Aortic smooth muscle cell (primary cell): ENCODE data around the gene ACMSD. TPM values are rescaled to one million over a fixed set of nuclear protein-coding genes. Genes with fewer than 3 reads are reported as not detected.

Experiments
- total RNA-seq: library from RNA; depleted of rRNA; stranded (reverse); fragments of >200 nt; gene quantifications from 2 replicates; pipeline ENCODE4 v1.2.3, GENCODE V29; 2014

ACMSD gene
- total RNA-seq: not detected in 2 replicates

DNA sequence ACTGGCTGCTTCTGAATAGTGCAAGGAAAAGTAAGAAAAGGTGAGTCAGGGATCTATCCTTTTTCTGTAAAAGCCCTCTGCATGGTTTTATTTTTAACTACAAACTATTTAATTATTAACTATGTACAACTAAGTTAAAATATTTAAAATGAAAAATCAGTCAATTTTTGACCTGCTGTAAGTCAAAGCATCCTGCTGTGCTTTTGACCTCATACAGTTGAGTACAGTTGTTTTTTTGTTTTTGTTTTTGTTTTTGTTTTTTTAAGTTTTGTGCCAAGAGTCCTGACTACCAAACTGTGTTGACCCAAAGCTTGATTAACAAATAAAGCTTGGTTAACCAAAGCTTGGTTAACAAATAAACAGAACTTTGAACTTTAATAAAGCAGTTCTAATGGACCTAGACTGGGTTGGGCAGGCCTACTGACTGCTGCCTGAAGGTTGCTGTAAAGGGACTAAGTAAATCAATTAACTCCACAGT is at the start of gene ACMSD:
TSS of gene ACMSD (plus strand) at position 474 of the 478 bp plus-strand sequence. CDS start 67 bp downstream, outside the sequence.

GRCh38 chr2:134918526-134919340 is 80.3 kb downstream of the ACMSD start, which contains the start of gene CCNT2:
Gene CCNT2, plus strand, starts transcription at chr2:134918822. Its CDS starts 33 bp downstream, at chr2:134918855.

Other genes with a start within 250 kb of the ACMSD start
- 0.26 and 0.81 TPM in 2 replicates for gene TMEM163, start 119.6 kb upstream of the ACMSD start, total RNA-seq
- gene CCNT2, start 80.2 kb downstream of the ACMSD start, total RNA-seq: 23.4 and 23.6 TPM in 2 replicates
- not detected in 2 replicates for gene MAP3K19, start 208.8 kb downstream of the ACMSD start, total RNA-seq
- gene RAB3GAP1, start 213.7 kb downstream of the ACMSD start, total RNA-seq: 81.1 and 93.2 TPM in 2 replicates